Smooth muscle cell (in vitro differentiated cells): Measurements from ENCODE around the gene RPS27A. TPM values are rescaled to one million over a fixed set of nuclear protein-coding genes. Genes with fewer than 3 reads are reported as not detected.
"Not testable (repeated sequence)": the region's sequence is repeated elsewhere in the genome, so short reads cannot be mapped to it uniquely, and the experiment has no call there.

Experiments
- DNase-seq: peaks from one replicate; lab custom pipeline; 2025; ENCODE audit not compliant: unreplicated experiment; lab: John Stamatoyannopoulos, UW
- H2AFZ ChIP-seq: fragments of 200-600 bp; sonication (generic); 2 replicates; pipeline ENCODE4 v1.6.0; 2016; ENCODE audit warnings: antibody characterized with exemption, low read depth, mild to moderate bottlenecking
- H3F3A ChIP-seq: fragments of 200-600 bp; sonication (generic); 2 replicates; pipeline ENCODE4 v1.6.0; 2017; ENCODE audit warnings: antibody characterized with exemption, low read depth
- H3K27ac ChIP-seq: fragments of 200-600 bp; sonication (generic); 2 replicates; pipeline ENCODE4 v1.5.1; 2016; ENCODE audit warnings: low read depth, mild to moderate bottlenecking
- H3K27me3 ChIP-seq: fragments of 200-600 bp; sonication (generic); 2 replicates; pipeline ENCODE4 v1.6.1; 2016; ENCODE audit warnings: low read depth, mild to moderate bottlenecking
- H3K36me3 ChIP-seq: fragments of 200-600 bp; sonication (generic); 2 replicates; pipeline ENCODE4 v1.5.1; 2016; ENCODE audit warnings: low read depth
- H3K4me1 ChIP-seq: fragments of 200-600 bp; sonication (generic); 2 replicates; pipeline ENCODE4 v1.5.1; 2016; ENCODE audit warnings: low read depth
- H3K4me2 ChIP-seq: fragments of 200-600 bp; sonication (generic); 2 replicates; pipeline ENCODE4 v1.6.0; 2016; ENCODE audit warnings: mild to moderate bottlenecking
- H3K4me3 ChIP-seq: fragments of 200-600 bp; sonication (generic); 2 replicates; pipeline ENCODE4 v1.5.1; 2016; ENCODE audit warnings: mild to moderate bottlenecking
- H3K79me2 ChIP-seq: fragments of 200-600 bp; sonication (generic); 2 replicates; pipeline ENCODE4 v1.6.0; 2016; ENCODE audit warnings: low read depth, mild to moderate bottlenecking
- H3K9ac ChIP-seq: fragments of 200-600 bp; sonication (generic); 2 replicates; pipeline ENCODE4 v1.6.0; 2016; ENCODE audit warnings: low read depth
- H3K9me3 ChIP-seq: fragments of 200-600 bp; sonication (generic); replicated peaks from 2 replicates; pipeline ENCODE4 v1.5.1; 2016; ENCODE audit warnings: low read depth
- H4K20me1 ChIP-seq: fragments of 200-600 bp; sonication (generic); 2 replicates; pipeline ENCODE4 v1.6.0; 2016; ENCODE audit warnings: low read depth
- CTCF ChIP-seq: fragments of 200-600 bp; sonication (generic); IDR thresholded peaks from 2 replicates; pipeline ENCODE4 v1.5.1; 2017; ENCODE audit warnings: borderline replicate concordance, mild to moderate bottlenecking, antibody characterized with exemption; ENCODE audit not compliant: insufficient read depth, poor library complexity, severe bottlenecking
- WGBS: methylation state at CpG from one replicate; pipeline ENCODE4 v1.1.7; 2016; ENCODE audit warnings: low lambda C conversion rate; 5-methylcytosine and 5-hydroxymethylcytosine counted together
- polyA plus RNA-seq: library from polyadenylated mRNA; unstranded; fragments of >200 nt; fragmentation: Nextera tagmentation; extraction: Ambion mirVana; gene quantifications from 2 replicates; pipeline ENCODE4 v1.2.1, GENCODE V29; 2016
- total RNA-seq: library from RNA; depleted of rRNA; stranded (reverse); fragments of >200 nt; gene quantifications from 2 replicates; pipeline ENCODE4 v1.2.3, GENCODE V29; 2014

The RPS27A gene
- total RNA-seq (2,119 and 2,208 TPM in 2 replicates), polyA plus RNA-seq (733 and 774 TPM in 2 replicates)

- H3K79me2 ChIP-seq, result peaks cover 59% of the 10 kb centered on the region
- WGBS, result under 1% methylated on average over 37 of the region's 37 CpGs
These were observed at the start of gene RPS27A, which contains the start of gene CLHC1 for GRCh38 chr2:55232084-55232862. Gene RPS27A, plus strand, starts transcription at chr2:55232688. Its CDS starts 137 bp downstream, at chr2:55232825. Gene CLHC1, minus strand, starts transcription at chr2:55232293. Its CDS starts 9,882 bp downstream, at chr2:55222411.

GRCh38 chr2:55186837-55187236 lies 45.7 kb upstream of the RPS27A start:
- H3K4me3 ChIP-seq, H3K9me3 ChIP-seq, H3K27me3 ChIP-seq, H3K27ac ChIP-seq, H2AFZ ChIP-seq, DNase-seq, H3F3A ChIP-seq, H3K79me2 ChIP-seq, H3K4me2 ChIP-seq, H3K4me1 ChIP-seq, H3K9ac ChIP-seq, H4K20me1 ChIP-seq: not testable (repeated sequence)
- peaks cover 16% of the 10 kb centered on the region for H3K36me3 ChIP-seq
- 84% methylated on average over 8 of the region's 8 CpGs for WGBS

More at GRCh38 chr2:55232084-55232862, at the start of gene RPS27A, which contains the start of gene CLHC1:
- no peaks in the 10 kb centered on the region for H3K27me3 ChIP-seq
- peaks cover 37% of the 10 kb centered on the region for H3F3A ChIP-seq
- peak within 1 kb of the TSS; percentile 99 for H3K27ac ChIP-seq
- peak; percentile 64 for DNase-seq
- H2AFZ ChIP-seq, result peak within 1 kb of the TSS; percentile 97
- no peaks in the 10 kb centered on the region for H3K9me3 ChIP-seq
- no peak for TF ChIP-seq CTCF
- peak within 1 kb of the TSS; percentile 98 for H3K4me2 ChIP-seq
- H3K9ac ChIP-seq, result peak within 1 kb of the TSS; percentile 99
- peaks cover 19% of the 10 kb centered on the region for H3K36me3 ChIP-seq
- H3K4me3 ChIP-seq, result peak within 1 kb of the TSS; percentile 79
- H3K4me1 ChIP-seq, result peaks cover 19% of the 10 kb centered on the region
- H4K20me1 ChIP-seq, result peaks cover 28% of the 10 kb centered on the region

GRCh38 chr2:55191888-55192287 lies 40.6 kb upstream of the RPS27A start:
- not testable (repeated sequence) for H3K4me3 ChIP-seq, H3K79me2 ChIP-seq, H4K20me1 ChIP-seq, H3K9ac ChIP-seq, H3F3A ChIP-seq, H3K27me3 ChIP-seq, H3K4me1 ChIP-seq, H3K4me2 ChIP-seq, H3K9me3 ChIP-seq, DNase-seq, H2AFZ ChIP-seq, H3K27ac ChIP-seq
- H3K36me3 ChIP-seq, result peaks cover 18% of the 10 kb centered on the region
- WGBS, result 100% methylated on average over 2 of the region's 2 CpGs

GRCh38 chr2:55196526-55196925 lies 36.0 kb upstream of the RPS27A start:
- TF ChIP-seq CTCF, result no peak
- DNase-seq, result no peak
- no peaks in the 10 kb centered on the region for H3K4me1 ChIP-seq
- H3K9ac ChIP-seq, result no peak overlapping the region
- no peaks in the 10 kb centered on the region for H3F3A ChIP-seq
- H3K9me3 ChIP-seq, result no peaks in the 10 kb centered on the region
- no peak overlapping the region for H3K4me2 ChIP-seq
- H4K20me1 ChIP-seq, result no peaks in the 10 kb centered on the region
- H3K4me3 ChIP-seq, result no peak overlapping the region
- H3K27me3 ChIP-seq, result no peaks in the 10 kb centered on the region
- 92% methylated on average over 2 of the region's 2 CpGs for WGBS
- H3K36me3 ChIP-seq, result peaks cover 13% of the 10 kb centered on the region
- peaks cover 4% of the 10 kb centered on the region for H3K79me2 ChIP-seq
- H2AFZ ChIP-seq, result no peak overlapping the region
- no peak overlapping the region for H3K27ac ChIP-seq
